Cardiac muscle cell (in vitro differentiated cells and primary cell): ENCODE data around the gene HES7. TPM values are rescaled to one million over a fixed set of nuclear protein-coding genes. Genes with fewer than 3 reads are reported as not detected.

ENCODE experiments used
- DNase-seq, 2 donors: peaks; one replicate each; pipeline versions ENCODE4 v3.0.0 to v3.0.0-alpha.2; 2010 to 2017; ENCODE audit warnings: low read depth in 1 of 2, low spot score in 1 of 2
- H3K27ac ChIP-seq: fragments of 200-600 bp; sonication (generic); 2 replicates; pipeline ENCODE4 v1.5.1; 2016
- H3K27me3 ChIP-seq: fragments of 200-600 bp; sonication (generic); 2 replicates; pipeline ENCODE4 v1.6.0; 2016; ENCODE audit warnings: control low read depth
- H3K36me3 ChIP-seq: fragments of 200-600 bp; sonication (generic); 2 replicates; pipeline ENCODE4 v1.5.1; 2016; ENCODE audit warnings: control low read depth
- H3K4me1 ChIP-seq: fragments of 200-600 bp; sonication (generic); 2 replicates; pipeline ENCODE4 v1.8.1; 2017; ENCODE audit warnings: low read depth, mild to moderate bottlenecking, mixed run types
- H3K4me3 ChIP-seq: fragments of 200-600 bp; sonication (generic); 2 replicates; pipeline ENCODE4 v1.5.1; 2016; ENCODE audit warnings: mild to moderate bottlenecking
- H3K9me3 ChIP-seq: fragments of 200-600 bp; sonication (generic); 2 replicates; pipeline ENCODE4 v1.5.1; 2017; ENCODE audit warnings: low read depth, mild to moderate bottlenecking, control low read depth
- polyA plus RNA-seq: library from polyadenylated mRNA; unstranded; fragments of >200 nt; fragmentation: Nextera tagmentation; extraction: Ambion mirVana; gene quantifications from 2 replicates; pipeline ENCODE4 v1.2.1, GENCODE V29; 2016
- total RNA-seq: library from RNA; depleted of rRNA; stranded (reverse); fragments of >200 nt; gene quantifications from 2 replicates; pipeline ENCODE4 v1.2.3, GENCODE V29; 2016
- TF ChIP-seq, protein P1 (sequence below): IDR thresholded peaks from 2 replicates; pipeline ENCODE4 v1.5.1; 2012; ENCODE audit warnings: low read depth, mild to moderate bottlenecking, low read length

The HES7 gene
- total and polyA plus RNA-seq, 2 experiments from 2014 or later: 1.1 to 6.2 TPM

DNA sequence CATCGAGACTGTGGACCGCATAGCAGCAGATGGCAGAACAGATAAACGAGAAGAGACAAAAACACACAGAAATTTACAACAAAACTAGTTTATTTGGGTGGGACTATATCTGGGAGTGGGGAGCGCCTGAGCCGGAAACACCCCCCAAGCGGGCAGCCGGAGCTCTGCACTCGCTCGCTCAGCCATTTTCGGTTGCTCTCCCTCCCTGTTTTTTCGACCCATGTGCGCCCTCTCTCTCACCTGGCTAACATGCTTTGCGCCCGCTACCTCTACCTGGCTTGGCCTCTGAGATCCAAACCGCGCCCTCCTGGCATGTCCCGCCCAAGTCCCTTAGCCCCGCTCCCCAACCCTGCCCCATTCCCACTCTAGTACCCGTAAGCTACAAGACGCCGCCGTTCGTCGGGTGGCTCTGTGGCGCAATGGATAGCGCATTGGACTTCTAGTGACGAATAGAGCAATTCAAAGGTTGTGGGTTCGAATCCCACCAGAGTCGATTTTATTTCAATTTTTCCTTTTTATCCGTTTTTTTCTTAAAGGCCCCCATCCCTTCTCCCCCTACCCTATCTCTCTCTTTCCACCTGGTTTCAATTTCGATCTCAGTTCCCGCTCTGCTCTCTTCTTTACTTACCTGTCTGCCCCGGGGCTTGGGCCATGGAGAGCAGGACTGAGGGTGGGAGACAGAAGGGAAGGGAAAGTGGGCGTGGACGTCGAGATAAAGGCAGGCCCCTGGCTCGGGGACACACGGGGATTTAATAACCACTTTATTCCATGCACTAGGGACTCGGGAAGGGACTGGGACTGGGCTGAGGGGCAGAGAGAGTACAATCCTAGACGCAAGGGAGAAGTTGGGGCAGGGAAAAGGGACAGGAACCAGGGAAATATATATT lies 3.1 kb downstream of the HES7 start:
- H3K27ac ChIP-seq: no peak overlapping the region
- H3K36me3 ChIP-seq: no peaks in the 10 kb centered on the region
- peaks cover 63% of the 10 kb centered on the region for H3K27me3 ChIP-seq
- peak overlapping the region; percentile 64 for H3K4me3 ChIP-seq
- DNase-seq: peak; percentile 70 to 76
- H3K9me3 ChIP-seq: no peaks in the 10 kb centered on the region
- TF ChIP-seq, protein P1, sequence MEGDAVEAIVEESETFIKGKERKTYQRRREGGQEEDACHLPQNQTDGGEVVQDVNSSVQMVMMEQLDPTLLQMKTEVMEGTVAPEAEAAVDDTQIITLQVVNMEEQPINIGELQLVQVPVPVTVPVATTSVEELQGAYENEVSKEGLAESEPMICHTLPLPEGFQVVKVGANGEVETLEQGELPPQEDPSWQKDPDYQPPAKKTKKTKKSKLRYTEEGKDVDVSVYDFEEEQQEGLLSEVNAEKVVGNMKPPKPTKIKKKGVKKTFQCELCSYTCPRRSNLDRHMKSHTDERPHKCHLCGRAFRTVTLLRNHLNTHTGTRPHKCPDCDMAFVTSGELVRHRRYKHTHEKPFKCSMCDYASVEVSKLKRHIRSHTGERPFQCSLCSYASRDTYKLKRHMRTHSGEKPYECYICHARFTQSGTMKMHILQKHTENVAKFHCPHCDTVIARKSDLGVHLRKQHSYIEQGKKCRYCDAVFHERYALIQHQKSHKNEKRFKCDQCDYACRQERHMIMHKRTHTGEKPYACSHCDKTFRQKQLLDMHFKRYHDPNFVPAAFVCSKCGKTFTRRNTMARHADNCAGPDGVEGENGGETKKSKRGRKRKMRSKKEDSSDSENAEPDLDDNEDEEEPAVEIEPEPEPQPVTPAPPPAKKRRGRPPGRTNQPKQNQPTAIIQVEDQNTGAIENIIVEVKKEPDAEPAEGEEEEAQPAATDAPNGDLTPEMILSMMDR: peak; percentile 27
- H3K4me1 ChIP-seq: no peaks in the 10 kb centered on the region

DNA sequence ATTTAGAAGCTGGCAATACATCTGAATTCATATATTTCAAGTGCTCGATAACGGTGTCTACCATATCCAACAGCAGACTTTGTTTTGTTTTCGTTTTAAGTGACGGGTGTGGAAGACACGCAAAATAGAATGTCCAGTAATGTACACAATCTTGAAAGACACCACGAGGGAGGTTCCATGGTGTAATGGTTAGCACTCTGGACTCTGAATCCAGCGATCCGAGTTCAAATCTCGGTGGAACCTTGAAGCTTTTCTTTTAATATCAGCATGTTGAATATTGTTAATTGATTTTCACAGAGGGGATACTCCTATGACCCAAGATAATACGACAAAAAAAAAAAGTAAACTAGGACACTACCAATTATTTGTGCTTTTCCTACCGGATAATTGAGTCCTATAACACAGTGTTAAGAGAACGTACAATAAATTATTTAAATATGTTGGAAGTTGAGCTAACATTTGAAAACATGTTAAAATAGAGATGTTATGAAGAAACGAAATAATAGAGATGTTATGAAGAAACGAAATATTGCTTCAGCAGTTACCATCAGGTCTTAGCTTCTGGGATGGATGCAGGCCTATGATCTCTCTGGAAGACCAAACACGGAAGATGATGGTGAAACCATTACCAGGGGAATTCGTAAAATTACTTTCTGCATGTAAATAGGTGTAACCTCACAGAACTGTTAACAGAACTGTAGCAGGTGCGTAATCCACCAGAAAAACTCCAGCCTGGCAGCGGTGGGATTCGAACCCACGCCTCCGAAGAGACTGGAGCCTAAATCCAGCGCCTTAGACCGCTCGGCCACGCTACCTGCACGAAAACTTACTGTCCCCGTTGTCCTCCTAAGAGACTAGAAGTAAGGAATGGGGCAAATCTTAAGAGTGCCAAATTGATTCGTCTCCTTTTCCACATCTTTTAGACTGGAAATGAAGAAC lies 4.1 kb downstream of the HES7 start:
- peak overlapping the region; percentile 58 for H3K27ac ChIP-seq

DNA sequence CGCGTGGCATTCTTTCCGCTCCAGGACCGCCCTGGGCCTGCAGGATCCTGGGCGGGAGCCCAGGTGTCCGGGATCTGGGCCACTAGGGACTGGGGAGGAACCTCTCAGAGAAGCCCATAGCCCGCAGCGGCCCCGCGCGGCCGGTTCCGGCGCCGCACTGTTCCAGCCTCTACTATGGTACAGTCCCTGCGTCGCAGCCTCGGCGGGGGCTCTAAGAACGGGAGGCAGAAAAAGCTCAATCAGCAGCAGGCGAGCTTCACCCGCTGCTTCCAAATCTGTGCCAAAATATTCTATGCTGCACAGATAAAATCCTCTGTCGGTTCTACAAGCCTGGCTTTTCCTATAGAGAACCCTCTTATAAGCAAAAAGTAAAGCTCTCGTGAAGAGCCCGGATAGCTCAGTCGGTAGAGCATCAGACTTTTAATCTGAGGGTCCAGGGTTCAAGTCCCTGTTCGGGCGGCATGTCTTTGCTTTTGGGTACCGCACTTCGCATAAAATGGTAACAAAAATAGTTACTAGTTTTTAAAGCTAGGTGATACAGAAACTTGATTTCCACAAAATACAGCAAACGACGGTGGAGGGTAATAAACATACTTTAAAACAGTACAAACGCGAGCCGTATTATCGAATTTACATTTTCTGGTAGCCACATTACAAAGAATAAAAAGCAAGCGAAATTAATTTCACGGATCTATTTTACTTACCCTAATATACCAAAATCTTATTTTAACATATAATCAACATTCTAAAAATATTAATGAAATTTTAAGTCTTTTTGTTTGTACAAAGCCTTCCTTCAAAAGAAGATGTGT lies 4.9 kb downstream of the HES7 start:
- TF ChIP-seq, protein P1: peak; percentile 89
- no peaks in the 10 kb centered on the region for H3K36me3 ChIP-seq
- H3K4me1 ChIP-seq: no peaks in the 10 kb centered on the region
- no peaks in the 10 kb centered on the region for H3K9me3 ChIP-seq
- DNase-seq: peak; percentile 84 to 90
- peak overlapping the region; percentile 64 for H3K4me3 ChIP-seq
- H3K27me3 ChIP-seq: peaks cover 65% of the 10 kb centered on the region
- H3K27ac ChIP-seq: peak overlapping the region; percentile 58

More for the DNA sequence above, 4.1 kb downstream of the HES7 start:
- TF ChIP-seq, protein P1: no peak
- no peaks in the 10 kb centered on the region for H3K4me1 ChIP-seq
- no peaks in the 10 kb centered on the region for H3K36me3 ChIP-seq
- peak; percentile 88 to 94 for DNase-seq
- H3K4me3 ChIP-seq: peak overlapping the region; percentile 64
- H3K9me3 ChIP-seq: no peaks in the 10 kb centered on the region
- peaks cover 65% of the 10 kb centered on the region for H3K27me3 ChIP-seq

DNA sequence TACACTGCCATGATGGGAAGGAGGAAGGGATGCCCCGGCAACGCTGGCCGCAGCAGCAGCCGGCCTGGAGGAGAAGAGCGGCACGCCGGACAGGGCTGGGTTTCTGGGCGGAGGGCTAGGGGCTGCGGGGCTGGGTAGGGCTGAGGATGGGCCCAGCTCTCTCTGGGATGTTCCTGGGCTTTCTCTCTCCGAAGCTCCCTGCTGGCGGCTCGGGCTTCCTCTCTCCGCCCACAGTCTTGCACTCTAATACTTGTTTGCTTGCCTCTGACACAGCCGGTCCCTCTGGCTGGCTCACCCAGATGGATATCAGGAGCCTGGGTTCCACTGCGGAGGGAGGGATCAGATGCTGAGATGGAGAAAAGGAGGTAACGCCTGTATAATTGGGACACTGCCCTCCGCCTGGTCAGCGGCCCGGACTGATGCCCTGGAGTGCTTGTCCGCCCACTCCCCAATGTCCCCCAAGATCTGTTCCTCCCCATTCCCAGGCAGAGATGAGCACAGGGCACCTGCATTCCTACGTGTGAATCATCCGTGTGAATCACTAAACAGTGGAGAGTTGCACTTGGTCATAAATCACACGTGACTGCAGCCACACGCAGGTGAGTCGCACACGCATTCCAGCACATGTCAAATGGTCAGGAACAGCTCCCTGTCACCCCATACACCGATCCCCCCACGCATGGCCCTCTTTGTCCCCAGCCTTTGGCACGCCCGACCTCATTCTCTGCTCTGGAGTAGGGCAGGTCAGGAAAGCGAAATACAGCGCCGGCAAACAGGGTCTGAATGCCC lies 5.7 kb downstream of the HES7 start, which contains the start of gene ALOXE3:
Gene ALOXE3, minus strand, starts transcription at position 535 of the 789 bp plus-strand sequence. Its CDS starts 524 bp downstream, at position 11.
- H3K27me3 ChIP-seq: peaks cover 65% of the 10 kb centered on the region
- no peaks in the 10 kb centered on the region for H3K4me1 ChIP-seq
- H3K9me3 ChIP-seq: no peaks in the 10 kb centered on the region
- H3K36me3 ChIP-seq: no peaks in the 10 kb centered on the region
- peak within 1 kb of the TSS; percentile 64 for H3K4me3 ChIP-seq
- TF ChIP-seq, protein P1: no peak
- peak within 1 kb of the TSS; percentile 58 for H3K27ac ChIP-seq
- peak in 1 of 2 donors; percentile 47 for DNase-seq
